Epithelial cell of proximal tubule (primary cell): ENCODE measurements around the gene BMP8B. TPM values are rescaled to one million over a fixed set of nuclear protein-coding genes. Genes with fewer than 3 reads are reported as not detected.

ENCODE experiments used
- DNase-seq: peaks from one replicate; pipeline ENCODE4 v3.0.0-alpha.2; 2011; ENCODE audit warnings: low read depth
- H3K4me3 ChIP-seq: 2 replicates; pipeline ENCODE4 v1.5.1; 2011; ENCODE audit warnings: low read depth, mild to moderate bottlenecking, low read length
- CTCF ChIP-seq: conservative IDR thresholded peaks from 2 replicates; pipeline ENCODE4 v1.5.1; 2012; ENCODE audit warnings: low read depth, mild to moderate bottlenecking, low read length
- total RNA-seq: library from RNA; depleted of rRNA; stranded (reverse); fragments of >200 nt; gene quantifications from 2 replicates; pipeline ENCODE4 v1.2.3, GENCODE V29; 2015

The BMP8B gene
- total RNA-seq, 1 donor from 2014 or later: 1.9 TPM

- no peak for DNase-seq
- TF ChIP-seq CTCF: peak; percentile 58
- H3K4me3 ChIP-seq: no peak overlapping the region
Observed at GRCh38 chr1:39720094-39720999, 68.3 kb downstream of the BMP8B start.

- no peak overlapping the region for H3K4me3 ChIP-seq
- no peak for DNase-seq
- no peak for TF ChIP-seq CTCF
Observed at GRCh38 chr1:39717809-39718208, 70.9 kb downstream of the BMP8B start.

- TF ChIP-seq CTCF: no peak
- DNase-seq: no peak
- H3K4me3 ChIP-seq: no peak overlapping the region
Observed at GRCh38 chr1:39713557-39713956, 75.1 kb downstream of the BMP8B start.

- no peak overlapping the region for H3K4me3 ChIP-seq
- no peak for TF ChIP-seq CTCF
- no peak for DNase-seq
Observed at GRCh38 chr1:39711966-39712340, 76.7 kb downstream of the BMP8B start.

GRCh38 chr1:39711104-39711965 lies 77.3 kb downstream of the BMP8B start:
- TF ChIP-seq CTCF: no peak
- no peak overlapping the region for H3K4me3 ChIP-seq
- DNase-seq: no peak

- no peak for TF ChIP-seq CTCF
Observed at GRCh38 chr1:39707506-39707905, 81.2 kb downstream of the BMP8B start.

More at GRCh38 chr1:39707506-39707905, 81.2 kb downstream of the BMP8B start:
- no peak for DNase-seq
- no peak overlapping the region for H3K4me3 ChIP-seq

Other genes starting within 250 kb of the BMP8B start
- gene PABPC4, start 212.1 kb downstream of the BMP8B start, total RNA-seq: 141 and 169 TPM in 2 replicates
- 0.14 and 1.3 TPM in 2 replicates for gene HEYL, start 149.2 kb downstream of the BMP8B start, total RNA-seq
- not detected in 2 replicates for gene NT5C1A, start 116.8 kb downstream of the BMP8B start, total RNA-seq
- 0.06 and 0.07 TPM in 2 replicates for gene HPCAL4, start 97.4 kb downstream of the BMP8B start, total RNA-seq
- gene PPIE, start 50.0 kb downstream of the BMP8B start, total RNA-seq: 43.9 and 58.7 TPM in 2 replicates
- 12.4 and 15.0 TPM in 2 replicates for gene OXCT2, start 17.5 kb downstream of the BMP8B start, total RNA-seq
- gene TRIT1, start 94.6 kb upstream of the BMP8B start, total RNA-seq: 16.2 and 18.6 TPM in 2 replicates
- 1.2 and 2.6 TPM in 2 replicates for gene MYCL, start 113.1 kb upstream of the BMP8B start, total RNA-seq
- 5.3 and 16.9 TPM in 2 replicates for gene MFSD2A, start 166.3 kb upstream of the BMP8B start, total RNA-seq